NCI-H526 (cell line): Measurements from ENCODE around the gene ZDBF2.
"Not testable (repeated sequence)": the region's sequence is repeated elsewhere in the genome, so short reads cannot be mapped to it uniquely, and the experiment has no call there.

Experiments
- DNase-seq, 2 experiments: peaks; one replicate each; lab custom pipeline; 2025; lab: John Stamatoyannopoulos, UW

Gene ZDBF2

GRCh38 chr2:206323486-206323885 lies 49.0 kb downstream of the ZDBF2 start:
- DNase-seq = no peak

GRCh38 chr2:206324869-206325268 lies 50.4 kb downstream of the ZDBF2 start:
- no peak for DNase-seq

- no peak for DNase-seq
Measured at GRCh38 chr2:206328974-206329373, 54.5 kb downstream of the ZDBF2 start.

- DNase-seq = no peak
Measured at GRCh38 chr2:206336861-206337260, 62.4 kb downstream of the ZDBF2 start.

- no peak for DNase-seq
Measured at GRCh38 chr2:206337956-206338355, 63.5 kb downstream of the ZDBF2 start.

GRCh38 chr2:206341396-206341795 lies 66.9 kb downstream of the ZDBF2 start:
- no peak for DNase-seq

- DNase-seq = no peak
Measured at GRCh38 chr2:206343144-206343543, 68.7 kb downstream of the ZDBF2 start.

GRCh38 chr2:206343816-206344215 lies 69.4 kb downstream of the ZDBF2 start:
- DNase-seq = no peak

GRCh38 chr2:206345606-206346005 lies 71.1 kb downstream of the ZDBF2 start:
- DNase-seq = no peak

- DNase-seq = no peak
Measured at GRCh38 chr2:206349375-206349774, 74.9 kb downstream of the ZDBF2 start.

GRCh38 chr2:206352571-206352970 lies 78.1 kb downstream of the ZDBF2 start:
- DNase-seq = no peak

- DNase-seq = no peak
Measured at GRCh38 chr2:206353685-206354084, 79.2 kb downstream of the ZDBF2 start.

- no peak for DNase-seq
Measured at GRCh38 chr2:206354129-206354528, 79.7 kb downstream of the ZDBF2 start.

- DNase-seq = not testable (repeated sequence)
Measured at GRCh38 chr2:206356840-206357239, 82.4 kb downstream of the ZDBF2 start.

- DNase-seq = not testable (repeated sequence)
Measured at GRCh38 chr2:206360840-206361239, 86.4 kb downstream of the ZDBF2 start.

- DNase-seq = no peak
Measured at GRCh38 chr2:206361407-206362045, 87.1 kb downstream of the ZDBF2 start.
